IPS-18a (cell line): ENCODE data around the gene DHRS13.
"Not testable (repeated sequence)": the region's sequence is repeated elsewhere in the genome, so short reads cannot be mapped to it uniquely, and the experiment has no call there.

Source experiments
- H3K27ac ChIP-seq: one replicate; pipeline ENCODE4 v1.5.1; 2013; ENCODE audit warnings: low read length
- H3K27me3 ChIP-seq: one replicate; pipeline ENCODE4 v1.6.1; 2013; ENCODE audit warnings: mild to moderate bottlenecking, low read length; ENCODE audit not compliant: control insufficient read depth, insufficient read depth
- H3K36me3 ChIP-seq: one replicate; pipeline ENCODE4 v1.6.1; 2013; ENCODE audit warnings: low read depth, low read length; ENCODE audit not compliant: control insufficient read depth
- H3K4me1 ChIP-seq: one replicate; pipeline ENCODE4 v1.6.1; 2013; ENCODE audit warnings: low read depth, low read length; ENCODE audit not compliant: control insufficient read depth
- H3K4me3 ChIP-seq: one replicate; pipeline ENCODE4 v1.5.1; 2013; ENCODE audit warnings: low read length
- H3K9ac ChIP-seq: one replicate; pipeline ENCODE4 v1.6.1; 2013; ENCODE audit warnings: mild to moderate bottlenecking, low read length, moderate library complexity
- H3K9me3 ChIP-seq: one replicate; pipeline ENCODE4 v1.6.1; 2013; ENCODE audit warnings: low read depth, low read length; ENCODE audit not compliant: control insufficient read depth

DHRS13 gene

DNA sequence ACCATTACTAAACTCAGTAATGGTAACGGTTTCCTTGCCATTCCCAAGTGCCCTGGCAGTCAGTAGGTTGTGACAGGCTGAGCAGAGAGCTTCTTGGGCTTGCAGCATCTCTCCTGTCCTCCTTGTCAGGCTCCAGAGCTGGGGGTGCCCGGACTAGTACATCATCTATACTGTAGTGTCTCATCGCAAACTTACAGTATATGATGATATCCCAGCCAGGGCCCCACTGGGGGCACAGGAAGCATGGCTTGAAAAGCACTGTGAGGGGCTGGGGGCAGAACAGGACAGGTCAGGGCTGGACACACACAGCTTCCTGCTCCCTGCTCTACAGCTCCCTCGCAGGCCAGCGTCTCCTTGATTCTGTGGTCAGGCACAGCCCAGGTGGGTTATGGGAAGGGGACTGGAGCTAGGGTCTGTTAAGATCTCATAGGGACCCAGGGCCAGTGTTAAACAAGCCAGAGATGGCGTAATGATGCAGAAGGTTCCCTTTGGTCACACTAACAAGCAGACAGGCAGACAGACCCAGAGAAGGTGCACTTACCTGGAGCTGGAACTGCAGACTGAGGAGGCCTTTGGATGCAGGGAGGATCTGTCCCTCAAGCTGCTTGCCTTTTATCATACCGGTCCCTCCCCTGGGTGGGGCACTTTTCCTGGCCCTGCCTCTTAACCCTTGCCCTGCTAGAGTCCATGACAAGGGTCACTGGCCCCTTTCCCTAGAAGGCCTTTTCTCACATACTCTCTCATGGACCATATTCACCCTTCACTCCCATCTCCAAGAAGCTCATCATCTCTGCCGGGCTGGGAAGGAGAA lies 41.3 kb downstream of the DHRS13 start:
- Histone ChIP-seq H3K36me3 (peaks cover 23% of the 10 kb centered on the region), H3K9ac (no peak overlapping the region), H3K9me3 (no peaks in the 10 kb centered on the region), H3K27me3 (no peaks in the 10 kb centered on the region), H3K27ac (no peak overlapping the region), H3K4me1 (no peaks in the 10 kb centered on the region), H3K4me3 (no peak overlapping the region)

DNA sequence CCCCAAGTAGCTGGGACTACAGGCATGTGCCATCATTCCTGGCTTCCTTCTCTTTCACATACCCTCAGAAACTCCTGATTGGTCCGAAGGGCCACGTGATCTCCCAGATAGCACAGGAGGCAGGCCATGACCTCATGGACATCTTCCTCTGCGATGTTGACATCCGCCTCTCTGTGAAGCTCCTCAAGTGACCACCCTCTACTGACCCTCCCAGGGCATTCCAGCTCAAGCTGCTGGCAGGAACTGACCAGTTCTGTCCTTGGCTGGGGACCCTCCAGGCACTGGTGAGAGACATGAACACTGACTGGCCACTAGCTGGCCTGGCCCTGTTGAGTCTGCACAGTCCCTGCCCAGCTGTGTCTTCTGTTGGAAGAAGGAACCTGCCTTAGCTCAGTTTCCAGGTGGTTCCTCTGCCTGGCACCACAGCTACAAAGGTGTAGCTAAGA lies 42.5 kb downstream of the DHRS13 start:
- Histone ChIP-seq H3K4me1 (peaks cover 3% of the 10 kb centered on the region), H3K9ac (no peak overlapping the region), H3K27ac (no peak overlapping the region), H3K4me3 (no peak overlapping the region), H3K27me3 (no peaks in the 10 kb centered on the region), H3K36me3 (peaks cover 27% of the 10 kb centered on the region), H3K9me3 (no peaks in the 10 kb centered on the region)

DNA sequence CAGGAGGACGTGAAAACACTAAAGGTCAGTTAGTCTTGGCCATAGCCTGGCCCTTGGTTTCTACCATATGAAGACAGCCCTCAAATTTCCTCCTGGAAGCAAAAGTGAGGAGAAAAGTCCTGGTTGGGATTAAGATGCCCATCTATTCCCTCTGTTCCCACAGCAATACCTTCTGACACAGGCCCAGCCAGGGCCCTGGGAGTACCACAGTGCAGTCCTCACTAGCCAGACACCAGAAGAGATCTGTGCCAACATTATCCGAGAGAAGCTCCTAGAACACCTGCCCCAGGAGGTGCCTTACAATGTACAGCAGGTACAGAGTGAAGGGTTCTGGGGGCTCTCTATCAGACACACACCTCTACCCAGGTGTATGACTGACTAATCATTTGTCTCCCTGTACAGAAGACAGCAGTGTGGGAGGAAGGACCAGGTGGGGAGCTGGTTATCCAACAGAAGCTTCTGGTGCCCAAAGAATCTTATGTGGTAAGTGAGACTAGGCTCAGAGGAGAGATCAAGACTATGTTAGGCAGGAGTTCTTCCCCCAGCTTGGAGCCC lies 44.0 kb downstream of the DHRS13 start:
- Histone ChIP-seq H3K9ac (no peak overlapping the region), H3K4me3 (no peak overlapping the region), H3K27me3 (no peaks in the 10 kb centered on the region), H3K27ac (no peak overlapping the region), H3K36me3 (peaks cover 27% of the 10 kb centered on the region), H3K4me1 (peaks cover 3% of the 10 kb centered on the region), H3K9me3 (no peaks in the 10 kb centered on the region)

DNA sequence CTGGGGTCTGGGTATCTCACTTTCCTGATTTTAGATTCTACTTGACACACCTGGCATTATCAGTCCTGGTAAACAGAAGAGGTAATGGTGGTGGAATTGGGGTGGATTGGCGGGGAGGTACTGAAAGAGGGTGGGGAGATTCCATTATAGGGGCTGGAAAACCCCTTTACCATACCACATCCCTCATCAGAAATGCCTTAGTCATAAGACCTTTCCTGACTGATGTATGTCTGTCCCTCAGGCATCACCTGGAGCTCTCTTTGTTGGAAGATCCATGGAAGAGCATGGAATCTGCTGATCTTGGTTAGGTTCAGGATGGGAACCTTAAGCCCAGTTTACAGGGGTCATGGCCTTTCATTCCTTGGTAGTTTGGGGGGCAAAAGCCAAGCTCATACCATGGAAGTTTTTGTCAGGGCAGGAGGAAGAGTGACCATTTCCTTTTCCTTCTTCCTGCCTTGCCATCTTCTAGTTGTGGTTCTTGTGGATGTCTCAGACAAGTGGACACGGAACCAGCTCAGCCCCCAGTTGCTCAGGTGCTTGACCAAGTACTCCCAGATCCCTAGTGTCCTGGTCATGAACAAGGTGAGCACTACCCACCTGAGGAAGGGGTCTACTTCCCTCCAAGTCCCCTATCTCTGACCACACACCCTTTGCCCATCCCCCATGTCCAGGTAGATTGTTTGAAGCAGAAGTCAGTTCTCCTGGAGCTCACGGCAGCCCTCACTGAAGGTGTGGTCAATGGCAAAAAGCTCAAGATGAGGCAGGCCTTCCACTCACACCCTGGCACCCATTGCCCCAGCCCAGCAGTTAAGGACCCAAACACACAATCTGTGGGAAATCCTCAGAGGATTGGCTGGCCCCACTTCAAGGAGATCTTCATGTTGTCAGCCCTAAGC lies 44.7 kb downstream of the DHRS13 start:
- Histone ChIP-seq H3K36me3 (peaks cover 27% of the 10 kb centered on the region), H3K9me3 (no peaks in the 10 kb centered on the region), H3K9ac (no peak overlapping the region), H3K27ac (no peak overlapping the region), H3K4me1 (peaks cover 3% of the 10 kb centered on the region), H3K4me3 (no peak overlapping the region), H3K27me3 (no peaks in the 10 kb centered on the region)

DNA sequence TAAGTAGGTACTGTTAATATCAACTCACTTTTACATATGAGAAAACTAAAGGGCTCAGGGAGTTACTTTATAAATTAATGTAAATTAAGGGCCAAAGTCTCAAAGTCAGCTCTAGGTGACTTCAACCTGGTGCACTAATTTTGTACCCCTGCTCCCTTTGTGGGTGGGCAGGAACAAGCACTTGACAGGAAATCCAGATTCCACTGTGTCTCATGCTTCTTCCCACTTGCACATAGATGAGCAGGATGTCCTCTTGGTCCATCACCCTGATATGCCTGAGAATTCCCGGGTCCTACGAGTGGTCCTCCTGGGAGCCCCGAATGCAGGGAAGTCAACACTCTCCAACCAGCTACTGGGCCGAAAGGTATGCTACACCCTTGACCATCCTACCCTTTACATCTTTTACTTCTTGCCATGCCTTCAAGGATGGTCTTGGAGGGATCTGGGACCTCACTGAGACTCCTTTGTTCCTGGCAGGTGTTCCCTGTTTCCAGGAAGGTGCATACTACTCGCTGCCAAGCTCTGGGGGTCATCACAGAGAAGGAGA lies 46.8 kb downstream of the DHRS13 start:
- Histone ChIP-seq H3K9me3 (no peaks in the 10 kb centered on the region), H3K4me1 (peaks cover 3% of the 10 kb centered on the region), H3K36me3 (peaks cover 27% of the 10 kb centered on the region), H3K27ac (no peak overlapping the region), H3K4me3 (no peak overlapping the region), H3K27me3 (no peaks in the 10 kb centered on the region), H3K9ac (no peak overlapping the region)

DNA sequence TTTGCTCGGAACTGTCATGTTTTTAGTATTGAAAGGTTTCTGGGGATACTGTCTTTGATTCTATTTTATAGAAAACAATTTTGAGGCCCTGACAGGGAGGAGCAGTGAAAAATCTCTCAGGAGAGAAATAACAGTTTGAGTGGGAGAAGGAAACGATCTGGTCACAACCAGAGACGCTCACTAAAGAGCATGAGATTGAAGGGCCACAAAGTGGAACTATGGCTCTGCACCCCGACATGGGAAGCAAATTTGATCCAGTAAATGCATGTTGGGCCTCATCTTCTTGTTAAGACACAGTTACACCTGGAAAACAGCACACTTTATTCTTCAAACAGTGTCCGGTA lies 47.6 kb downstream of the DHRS13 start:
- no peaks in the 10 kb centered on the region for H3K27me3 ChIP-seq
- peak overlapping the region; percentile 74 for H3K9ac ChIP-seq
- peaks cover 3% of the 10 kb centered on the region for H3K4me1 ChIP-seq
- peaks cover 23% of the 10 kb centered on the region for H3K36me3 ChIP-seq
- peak overlapping the region; percentile 87 for H3K4me3 ChIP-seq
- no peaks in the 10 kb centered on the region for H3K9me3 ChIP-seq
- peak overlapping the region; percentile 19 for H3K27ac ChIP-seq

DNA sequence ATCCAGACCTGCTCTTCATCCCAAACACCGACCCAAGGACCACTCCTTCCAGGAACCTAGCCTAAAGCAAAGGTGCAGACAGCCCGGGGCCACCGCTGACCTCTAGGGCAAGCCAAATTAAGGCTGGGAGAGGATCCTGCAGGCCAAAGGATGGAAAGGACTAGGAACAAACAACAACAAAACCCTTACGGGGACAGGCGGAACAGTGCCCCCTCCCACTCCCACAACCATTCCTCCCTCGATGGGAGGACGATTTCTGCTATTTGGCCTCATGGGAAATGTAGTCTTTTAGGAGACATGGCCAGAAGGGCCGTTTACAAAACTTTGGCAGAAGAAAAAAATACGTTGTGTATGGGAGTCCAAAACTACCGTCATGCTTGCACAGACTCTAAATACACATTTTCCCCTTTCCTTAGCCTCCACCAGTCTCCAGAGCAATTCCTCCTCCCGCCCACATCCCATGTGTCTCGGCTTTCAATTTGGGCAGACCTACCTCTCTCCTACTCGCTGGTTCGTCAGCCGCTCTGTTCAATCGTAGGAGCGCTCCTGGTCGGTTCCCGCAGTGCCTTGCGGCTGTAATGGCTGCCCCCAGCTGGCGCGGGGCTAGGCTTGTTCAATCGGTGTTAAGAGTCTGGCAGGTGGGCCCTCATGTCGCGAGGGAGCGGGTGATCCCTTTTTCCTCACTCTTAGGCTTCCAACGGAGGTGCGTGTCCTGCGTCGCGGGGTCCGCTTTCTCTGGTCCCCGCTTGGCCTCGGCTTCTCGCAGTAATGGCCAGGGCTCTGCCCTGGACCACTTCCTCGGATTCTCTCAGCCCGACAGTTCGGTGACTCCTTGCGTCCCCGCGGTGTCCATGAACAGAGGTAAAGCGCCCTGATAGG lies 48.2 kb downstream of the DHRS13 start, which contains the start of gene ERAL1:
Gene ERAL1 (plus strand): TSS at position 560 of the 879 bp plus-strand sequence. CDS start 19 bp downstream, at position 579.
- Histone ChIP-seq H3K4me1 (peaks cover 3% of the 10 kb centered on the region), H3K9me3 (no peaks in the 10 kb centered on the region), H3K36me3 (peaks cover 20% of the 10 kb centered on the region), H3K27me3 (no peaks in the 10 kb centered on the region), H3K4me3 (peak within 1 kb of the TSS; percentile 87), H3K9ac (peak within 1 kb of the TSS; percentile 74), H3K27ac (peak within 1 kb of the TSS; percentile 19)

DNA sequence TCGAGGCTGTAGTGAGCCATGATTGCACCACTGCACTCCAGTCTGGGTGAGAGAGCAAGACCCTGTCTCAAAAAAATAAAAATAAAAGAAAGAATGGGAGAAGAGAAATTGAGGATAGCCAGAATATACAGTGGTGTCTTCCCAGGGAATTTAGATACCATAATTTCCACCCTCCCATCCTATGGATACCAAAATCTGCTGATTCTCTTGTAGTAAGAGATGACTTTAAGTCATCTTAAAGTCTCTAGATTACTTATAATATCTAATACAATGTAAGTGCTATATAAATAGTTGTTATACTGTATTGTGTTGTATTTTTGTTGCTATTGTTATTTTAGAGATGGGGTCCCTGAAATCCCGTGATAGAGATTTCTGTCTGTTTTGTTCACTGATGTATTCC lies 49.6 kb downstream of the DHRS13 start:
- no peak overlapping the region for H3K9ac ChIP-seq
- H3K27ac ChIP-seq, result no peak overlapping the region
- H3K36me3 ChIP-seq, result peaks cover 12% of the 10 kb centered on the region
- peaks cover 3% of the 10 kb centered on the region for H3K4me1 ChIP-seq
- no peaks in the 10 kb centered on the region for H3K9me3 ChIP-seq
- no peak overlapping the region for H3K4me3 ChIP-seq
- no peaks in the 10 kb centered on the region for H3K27me3 ChIP-seq

DNA sequence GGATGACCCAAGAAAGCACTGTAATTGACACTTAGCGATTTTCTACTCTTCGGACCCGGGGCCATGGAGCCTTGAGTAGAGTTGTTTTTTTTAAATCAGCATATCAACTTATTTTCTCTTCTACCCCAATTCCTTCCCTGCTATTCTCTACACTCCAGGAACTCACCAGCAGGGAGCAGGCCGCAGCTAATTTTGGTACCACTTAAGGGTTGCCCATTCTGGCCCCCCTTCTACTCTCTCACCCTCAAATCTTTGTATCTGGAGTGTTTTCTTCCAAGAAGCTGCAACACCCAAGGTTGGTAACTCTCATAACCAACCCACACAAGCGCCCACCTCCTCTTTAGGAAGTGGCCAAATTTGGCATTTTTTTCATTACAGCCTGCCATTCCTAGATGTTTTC lies 53.6 kb downstream of the DHRS13 start:
- Histone ChIP-seq H3K36me3 (no peaks in the 10 kb centered on the region), H3K9ac (no peak overlapping the region), H3K4me3 (no peak overlapping the region), H3K27me3 (no peaks in the 10 kb centered on the region), H3K27ac (no peak overlapping the region), H3K4me1 (no peaks in the 10 kb centered on the region), H3K9me3 (no peaks in the 10 kb centered on the region)

DNA sequence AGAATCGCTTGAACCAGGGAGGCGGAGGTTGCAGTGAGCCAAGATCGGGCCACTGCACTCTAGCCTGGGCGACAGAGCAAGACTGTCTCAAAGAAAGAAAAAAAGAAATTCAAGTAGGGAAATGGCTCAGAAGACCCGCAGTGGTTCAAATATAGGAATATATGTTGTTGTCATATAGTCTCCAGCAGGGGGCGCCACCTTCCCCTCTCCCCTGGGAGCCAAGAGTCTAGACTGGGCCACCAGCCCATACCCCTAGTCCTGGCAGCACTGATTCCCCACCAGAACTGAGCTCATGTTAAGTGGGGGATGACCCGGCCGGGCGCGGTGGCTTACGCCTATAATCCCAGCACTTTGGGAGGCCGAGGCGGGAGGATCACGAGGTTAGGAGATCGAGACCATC lies 54.2 kb downstream of the DHRS13 start:
- not testable (repeated sequence) for H3K9me3 ChIP-seq, H3K27ac ChIP-seq, H3K36me3 ChIP-seq, H3K9ac ChIP-seq, H3K4me1 ChIP-seq, H3K4me3 ChIP-seq, H3K27me3 ChIP-seq
